ENCODE data around the gene ZNF429.

Gene ZNF429

DNA sequence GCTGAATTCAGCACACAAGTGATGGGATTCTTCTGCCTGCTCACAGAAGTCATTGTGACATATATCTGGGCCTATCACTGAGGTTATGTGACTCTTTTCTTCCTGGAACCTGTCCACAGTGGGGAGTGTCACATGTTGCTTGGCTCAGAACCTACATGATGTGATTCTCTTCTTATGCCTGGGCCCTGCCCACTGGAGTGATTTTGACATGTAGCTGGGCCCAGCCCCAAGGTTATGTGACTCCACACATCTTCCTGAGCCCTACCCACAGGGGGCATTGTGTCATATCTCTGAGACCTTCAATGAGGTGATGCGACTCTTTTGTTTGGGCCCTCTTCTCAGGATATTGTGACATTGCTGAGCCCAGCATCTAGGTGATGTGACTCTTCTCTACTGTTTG is 17.4 kb upstream of the ZNF429 start:
- no peak overlapping the region for H3K4me3 ChIP-seq (IDR thresholded peaks at IDR 0.05; ENCODE audit: insufficient read depth, low read depth, low read length)
- H3K36me3 ChIP-seq (ENCODE audit: insufficient read depth) = no peaks in the 10 kb centered on the region
- TF ChIP-seq, protein P1, sequence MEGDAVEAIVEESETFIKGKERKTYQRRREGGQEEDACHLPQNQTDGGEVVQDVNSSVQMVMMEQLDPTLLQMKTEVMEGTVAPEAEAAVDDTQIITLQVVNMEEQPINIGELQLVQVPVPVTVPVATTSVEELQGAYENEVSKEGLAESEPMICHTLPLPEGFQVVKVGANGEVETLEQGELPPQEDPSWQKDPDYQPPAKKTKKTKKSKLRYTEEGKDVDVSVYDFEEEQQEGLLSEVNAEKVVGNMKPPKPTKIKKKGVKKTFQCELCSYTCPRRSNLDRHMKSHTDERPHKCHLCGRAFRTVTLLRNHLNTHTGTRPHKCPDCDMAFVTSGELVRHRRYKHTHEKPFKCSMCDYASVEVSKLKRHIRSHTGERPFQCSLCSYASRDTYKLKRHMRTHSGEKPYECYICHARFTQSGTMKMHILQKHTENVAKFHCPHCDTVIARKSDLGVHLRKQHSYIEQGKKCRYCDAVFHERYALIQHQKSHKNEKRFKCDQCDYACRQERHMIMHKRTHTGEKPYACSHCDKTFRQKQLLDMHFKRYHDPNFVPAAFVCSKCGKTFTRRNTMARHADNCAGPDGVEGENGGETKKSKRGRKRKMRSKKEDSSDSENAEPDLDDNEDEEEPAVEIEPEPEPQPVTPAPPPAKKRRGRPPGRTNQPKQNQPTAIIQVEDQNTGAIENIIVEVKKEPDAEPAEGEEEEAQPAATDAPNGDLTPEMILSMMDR (conservative IDR thresholded peaks at IDR 0.05; ENCODE audit: low read depth, low read length) = no peak
- no peak overlapping the region for H3K4me2 ChIP-seq
- H4K20me1 ChIP-seq (ENCODE audit: insufficient read depth) = no peaks in the 10 kb centered on the region
- no peaks in the 10 kb centered on the region for H3K4me1 ChIP-seq (ENCODE audit: low read depth, poor library complexity, severe bottlenecking)
- H3K79me2 ChIP-seq (ENCODE audit: insufficient read depth, low read depth) = no peaks in the 10 kb centered on the region
- H2AFZ ChIP-seq (ENCODE audit: low read depth) = no peak overlapping the region
- H3K27ac ChIP-seq = no peak overlapping the region
- no peaks in the 10 kb centered on the region for H3K27me3 ChIP-seq (ENCODE audit: insufficient read depth, low read depth)
- no peak overlapping the region for H3K9ac ChIP-seq

DNA sequence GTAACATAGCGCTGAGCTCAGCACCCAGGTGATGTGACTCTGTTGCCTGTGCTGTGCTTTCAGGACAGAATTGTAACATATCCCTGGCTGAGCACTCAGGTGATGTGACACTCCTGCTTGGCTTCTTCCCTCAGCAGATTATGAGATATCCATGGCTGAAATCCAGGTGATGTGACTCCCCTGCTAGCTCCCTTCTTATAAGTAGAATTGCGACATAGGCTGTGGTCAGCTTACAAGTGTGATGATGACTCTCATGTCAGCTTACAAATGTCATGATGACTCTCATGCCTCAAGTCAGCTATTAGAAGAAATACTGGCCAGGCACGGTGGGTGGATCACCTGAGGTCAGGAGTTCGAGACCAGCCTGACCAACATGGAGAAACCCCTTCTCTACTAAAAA is 14.3 kb upstream of the ZNF429 start:
- H3K4me1 ChIP-seq (ENCODE audit: low read depth, poor library complexity, severe bottlenecking) = no peaks in the 10 kb centered on the region

GRCh38 chr19:21492947-21493906 is 12.2 kb upstream of the ZNF429 start:
- H3K36me3 ChIP-seq (ENCODE audit: insufficient read depth) = no peaks in the 10 kb centered on the region
- no peaks in the 10 kb centered on the region for H3K27me3 ChIP-seq (ENCODE audit: insufficient read depth, low read depth)
- H3K9ac ChIP-seq = no peak overlapping the region
- no peak overlapping the region for H3K4me2 ChIP-seq
- H2AFZ ChIP-seq (ENCODE audit: low read depth) = no peak overlapping the region
- no peaks in the 10 kb centered on the region for H3K79me2 ChIP-seq (ENCODE audit: insufficient read depth, low read depth)
- no peak overlapping the region for H3K4me3 ChIP-seq (IDR thresholded peaks at IDR 0.05; ENCODE audit: insufficient read depth, low read depth, low read length)
- no peaks in the 10 kb centered on the region for H4K20me1 ChIP-seq (ENCODE audit: insufficient read depth)
- TF ChIP-seq, protein P1 (conservative IDR thresholded peaks at IDR 0.05; ENCODE audit: low read depth, low read length) = no peak
- no peaks in the 10 kb centered on the region for H3K4me1 ChIP-seq (ENCODE audit: low read depth, poor library complexity, severe bottlenecking)
- no peak overlapping the region for H3K27ac ChIP-seq

More for the DNA sequence above, 14.3 kb upstream of the ZNF429 start:
- Histone ChIP-seq H3K36me3 (ENCODE audit: insufficient read depth) (no peaks in the 10 kb centered on the region), H3K27ac (no peak overlapping the region), H3K4me2 (no peak overlapping the region), H3K27me3 (ENCODE audit: insufficient read depth, low read depth) (no peaks in the 10 kb centered on the region), H3K79me2 (ENCODE audit: insufficient read depth, low read depth) (no peaks in the 10 kb centered on the region), H2AFZ (ENCODE audit: low read depth) (no peak overlapping the region), H3K4me3 (IDR thresholded peaks at IDR 0.05; ENCODE audit: insufficient read depth, low read depth, low read length) (no peak overlapping the region), H3K9ac (no peak overlapping the region), H4K20me1 (ENCODE audit: insufficient read depth) (no peaks in the 10 kb centered on the region)
- TF ChIP-seq, protein P1 (conservative IDR thresholded peaks at IDR 0.05; ENCODE audit: low read depth, low read length) = no peak

DNA sequence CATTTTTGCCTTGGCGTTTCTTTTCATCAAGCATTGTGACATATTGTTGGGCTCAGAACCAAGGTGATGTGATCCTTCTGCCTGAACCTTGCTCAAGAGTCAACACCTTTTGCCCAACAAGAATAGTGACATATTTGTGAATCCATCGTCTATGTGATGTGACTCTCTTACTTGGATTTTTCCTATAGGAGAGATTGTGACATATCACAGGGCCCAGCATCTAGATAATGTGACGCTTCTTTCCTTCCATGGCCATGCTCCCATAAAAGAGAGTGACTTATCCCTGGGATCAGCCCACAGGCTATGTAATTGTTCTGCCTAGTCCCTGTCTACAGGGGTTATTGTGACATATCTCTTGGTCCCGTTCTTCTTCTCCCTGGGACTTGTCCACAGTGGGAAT is 8.5 kb upstream of the ZNF429 start:
- Histone ChIP-seq H3K36me3 (ENCODE audit: insufficient read depth) (no peaks in the 10 kb centered on the region), H3K4me2 (no peak overlapping the region), H3K79me2 (ENCODE audit: insufficient read depth, low read depth) (no peaks in the 10 kb centered on the region), H3K4me1 (ENCODE audit: low read depth, poor library complexity, severe bottlenecking) (no peaks in the 10 kb centered on the region), H3K9ac (no peak overlapping the region), H3K4me3 (IDR thresholded peaks at IDR 0.05; ENCODE audit: insufficient read depth, low read depth, low read length) (no peak overlapping the region), H3K27ac (no peak overlapping the region), H4K20me1 (ENCODE audit: insufficient read depth) (no peaks in the 10 kb centered on the region), H2AFZ (ENCODE audit: low read depth) (no peak overlapping the region), H3K27me3 (ENCODE audit: insufficient read depth, low read depth) (no peaks in the 10 kb centered on the region)
- TF ChIP-seq, protein P1 (conservative IDR thresholded peaks at IDR 0.05; ENCODE audit: low read depth, low read length) = no peak

Measured in KMS-11 (cell line).